ENCODE measurements around the gene GNAT2. TPM values are rescaled to one million over a fixed set of nuclear protein-coding genes. Genes with fewer than 3 reads are reported as not detected.

The GNAT2 gene
- total RNA-seq, 1 experiment from 2014 or later, result 0.11 TPM

DNA sequence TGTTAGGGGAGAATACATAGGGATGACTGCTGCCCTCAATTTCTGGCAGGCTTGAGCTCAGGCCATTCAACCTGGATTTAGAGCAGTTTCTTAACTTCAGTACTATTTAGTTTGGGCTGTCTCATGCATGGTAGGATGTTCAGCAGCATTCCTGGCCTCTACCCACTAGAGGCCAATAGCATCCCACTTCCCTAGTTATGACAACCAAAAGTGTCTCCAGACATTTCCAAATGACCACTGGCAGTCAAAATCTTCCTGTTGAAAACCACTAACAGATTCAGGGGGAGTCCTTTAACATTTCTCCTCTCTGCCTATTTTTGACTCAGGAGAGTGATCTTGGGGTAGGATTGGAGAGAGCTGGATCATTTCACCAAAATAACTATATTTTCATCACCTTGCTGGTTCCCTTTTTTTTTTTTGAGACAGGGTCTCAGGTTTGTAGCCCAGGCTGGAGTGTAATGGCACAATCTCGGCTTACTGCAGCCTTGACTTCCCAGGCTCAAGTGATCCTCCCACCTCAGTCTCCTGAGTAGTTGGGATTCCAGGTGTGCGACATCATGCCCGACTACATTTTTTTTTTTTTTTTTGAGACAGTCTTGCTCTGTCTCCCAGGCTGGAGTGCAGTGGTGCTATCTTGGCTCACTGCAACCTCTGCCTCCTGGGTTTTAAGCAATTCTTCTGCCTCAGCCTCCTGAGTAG is 8.7 kb downstream of the GNAT2 start:
- peak; percentile 53 for DNase-seq (ENCODE audit: low read depth)

DNA sequence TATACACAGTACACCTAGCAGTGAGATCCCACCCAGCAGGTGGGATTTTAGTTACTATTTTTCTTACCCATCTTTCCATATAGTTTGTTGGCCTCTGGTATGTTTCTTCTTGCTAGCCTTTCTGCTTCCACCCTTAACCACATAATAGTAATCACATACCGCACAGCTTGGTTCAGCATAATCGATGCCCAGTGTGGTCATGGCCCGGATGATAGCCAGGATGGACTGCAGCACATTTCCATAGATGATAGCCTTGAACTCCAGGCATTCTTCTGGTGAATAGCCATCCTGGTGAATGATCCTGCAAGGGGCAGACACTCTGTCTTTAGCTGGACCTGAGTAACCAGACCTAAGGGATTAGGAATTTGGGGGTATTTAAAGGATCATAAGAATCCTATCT is 9.5 kb downstream of the GNAT2 start:
- DNase-seq (ENCODE audit: low read depth), result no peak

DNA sequence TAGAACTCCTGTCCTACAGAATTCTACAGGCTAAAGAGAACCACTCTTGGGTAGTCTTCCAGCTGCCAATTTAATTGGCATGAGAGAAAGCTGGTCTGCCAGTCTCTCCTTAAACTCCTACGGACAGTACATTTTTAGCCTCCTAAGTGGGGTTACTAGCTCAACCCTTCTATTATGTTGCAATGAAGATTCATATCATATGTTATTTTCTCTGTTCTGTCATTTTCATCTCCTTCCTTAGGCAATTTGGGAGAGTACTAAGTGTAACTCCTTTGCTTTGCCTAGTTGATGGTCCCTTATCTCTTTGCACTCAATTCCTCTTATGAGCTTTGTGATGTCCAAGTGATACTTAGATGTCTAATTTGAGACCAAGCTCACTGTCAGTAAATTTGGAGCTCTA is 14.0 kb downstream of the GNAT2 start:
- no peak for DNase-seq (ENCODE audit: low read depth)

DNA sequence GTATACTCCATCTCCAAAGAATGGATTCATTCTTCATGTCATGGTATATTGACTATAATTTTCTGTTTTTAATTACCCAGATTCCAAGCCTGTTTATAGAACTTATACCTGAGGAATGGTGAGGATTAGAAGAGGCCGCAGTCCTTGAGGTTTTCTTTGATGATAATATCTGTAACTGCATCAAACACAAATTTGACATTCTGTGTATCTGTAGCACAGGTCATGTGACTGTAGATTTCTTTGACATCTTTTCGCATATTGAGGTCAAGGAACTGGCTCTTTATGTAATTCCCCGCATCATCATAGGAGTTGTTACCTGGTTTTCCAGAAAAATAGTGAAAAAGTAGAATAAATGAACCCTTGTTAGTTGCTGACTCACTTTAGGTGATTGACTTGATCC is 16.2 kb downstream of the GNAT2 start:
- no peak for DNase-seq (ENCODE audit: low read depth)

DNA sequence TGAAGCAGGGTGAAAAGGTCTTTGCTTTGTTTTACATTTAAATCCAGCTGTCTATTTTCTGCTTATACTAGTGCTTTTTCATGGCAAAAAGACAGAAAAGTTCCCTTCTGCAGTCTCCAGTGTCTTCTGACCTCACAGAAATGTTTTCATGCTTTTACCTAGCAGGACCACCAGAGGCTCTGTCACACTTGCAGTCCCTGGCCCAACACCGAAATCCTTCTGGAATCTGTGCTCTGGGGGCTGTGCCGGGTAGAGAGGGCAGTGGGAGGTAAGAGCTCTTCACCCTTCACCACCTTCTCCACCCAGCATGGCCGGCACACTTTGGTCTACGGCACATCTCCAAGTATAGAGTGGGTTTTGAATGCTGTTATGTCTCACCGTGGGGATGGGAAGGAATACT is 20.8 kb downstream of the GNAT2 start:
- DNase-seq (ENCODE audit: low read depth), result no peak

DNA sequence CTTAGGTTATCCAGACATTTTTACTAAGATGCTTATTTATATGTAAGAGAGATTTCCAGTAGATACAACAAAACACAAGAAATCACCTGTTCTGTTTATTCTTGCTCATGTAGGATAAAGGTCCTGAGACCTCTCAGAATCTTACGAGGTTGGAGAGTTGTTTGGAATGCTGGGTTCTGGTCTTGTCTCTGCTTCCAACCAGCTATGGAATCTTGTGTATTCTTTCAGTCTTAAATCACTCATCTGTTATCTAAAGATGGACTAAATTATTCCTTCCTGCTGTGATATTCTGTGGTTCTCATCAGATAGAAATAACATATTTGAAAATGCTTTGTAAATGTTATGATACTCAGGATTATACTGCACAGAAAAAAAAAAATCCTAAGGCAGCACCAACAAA is 21.3 kb downstream of the GNAT2 start:
- no peak for DNase-seq (ENCODE audit: low read depth)

DNA sequence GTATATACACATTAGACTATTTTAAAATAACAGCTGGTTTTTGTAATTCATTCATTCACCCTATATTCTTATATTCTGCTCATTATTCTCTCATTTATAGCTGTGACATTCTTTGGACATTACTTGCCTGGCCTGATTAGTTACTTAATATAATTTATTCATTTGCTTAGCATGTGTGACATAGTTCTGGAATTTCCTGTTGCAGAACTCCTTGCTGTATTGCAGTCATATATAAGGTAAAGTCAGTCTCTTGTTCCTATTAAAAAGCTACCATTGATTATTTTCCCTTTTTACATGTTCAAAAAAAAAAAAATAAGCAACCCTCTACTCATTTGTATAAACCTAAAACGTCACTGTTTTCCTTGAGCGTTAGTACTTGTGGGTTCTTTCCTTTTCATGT is 23.9 kb downstream of the GNAT2 start:
- no peak for DNase-seq (ENCODE audit: low read depth)

DNA sequence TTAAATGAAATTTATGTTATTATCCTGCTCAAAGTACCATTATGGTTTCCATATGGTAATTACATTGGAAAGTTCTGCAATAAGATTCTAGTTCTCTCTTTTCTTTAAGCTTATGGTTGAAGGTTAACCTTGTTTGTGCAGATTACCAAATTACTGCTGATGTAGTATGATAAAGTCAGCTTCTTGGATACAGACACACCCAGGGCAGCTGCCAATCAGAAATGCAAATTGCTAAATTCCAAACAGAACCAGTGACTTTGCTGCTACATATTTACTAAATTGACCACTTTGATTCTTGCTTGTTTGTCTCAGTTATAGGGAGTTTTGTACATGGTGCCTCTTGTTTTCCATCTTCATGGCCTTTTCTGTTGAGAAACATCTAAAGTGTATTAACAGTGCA is 26.5 kb downstream of the GNAT2 start:
- no peak for DNase-seq (ENCODE audit: low read depth)

DNA sequence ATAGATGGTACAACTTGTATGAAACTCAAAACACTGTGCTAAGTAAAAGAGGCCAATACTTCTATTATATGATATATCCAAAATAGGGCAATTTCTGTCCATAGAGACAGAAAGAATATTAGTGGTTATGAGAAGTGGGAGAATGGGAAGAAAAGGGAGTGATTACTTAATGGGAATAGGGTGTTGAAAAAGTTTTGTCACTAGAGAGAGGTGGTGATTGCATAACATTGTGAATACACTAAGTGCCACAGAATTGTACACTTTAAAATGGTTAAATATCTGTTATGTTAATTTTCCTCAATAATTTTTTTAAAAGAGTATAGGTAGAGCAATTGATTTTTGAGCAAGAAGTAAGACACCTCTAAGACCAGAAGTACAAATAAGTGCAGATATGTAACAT is 29.7 kb downstream of the GNAT2 start:
- DNase-seq (ENCODE audit: low read depth), result no peak

DNA sequence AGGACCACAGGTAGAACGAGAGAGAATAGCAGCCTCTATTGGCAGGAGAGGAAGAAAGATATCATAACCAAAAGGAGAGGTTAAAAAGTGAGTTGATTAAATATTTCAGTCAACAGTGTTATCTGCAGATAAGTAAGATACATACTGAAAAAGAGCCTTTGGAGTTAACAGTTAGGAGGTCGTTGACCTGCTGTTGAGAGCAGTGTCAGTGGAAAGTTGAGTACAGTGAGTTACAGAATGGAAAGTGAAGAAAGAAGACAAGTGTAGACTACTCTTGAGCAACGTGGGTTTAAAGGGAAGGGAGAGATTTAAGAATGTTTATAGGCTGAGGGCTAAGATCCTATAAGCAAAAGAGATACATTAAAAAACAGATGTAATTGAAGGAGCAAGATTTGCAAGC is 30.2 kb downstream of the GNAT2 start:
- DNase-seq (ENCODE audit: low read depth), result no peak

DNA sequence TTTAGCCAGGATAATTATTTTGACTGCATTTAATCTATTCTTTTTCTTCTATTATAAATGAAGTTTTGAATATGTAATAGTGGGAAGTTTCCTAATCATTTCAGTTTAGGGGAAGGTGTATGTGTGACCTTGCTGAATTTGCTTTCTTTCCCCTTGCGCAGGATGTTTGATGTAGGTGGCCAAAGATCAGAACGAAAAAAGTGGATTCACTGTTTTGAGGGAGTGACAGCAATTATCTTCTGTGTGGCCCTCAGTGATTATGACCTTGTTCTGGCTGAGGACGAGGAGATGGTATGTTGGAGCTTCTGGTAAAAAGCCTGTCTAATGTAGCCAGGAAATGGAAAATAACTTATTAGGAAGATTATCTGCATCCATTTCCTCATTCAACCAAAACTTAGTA is 33.4 kb downstream of the GNAT2 start:
- no peak for DNase-seq (ENCODE audit: low read depth)

DNA sequence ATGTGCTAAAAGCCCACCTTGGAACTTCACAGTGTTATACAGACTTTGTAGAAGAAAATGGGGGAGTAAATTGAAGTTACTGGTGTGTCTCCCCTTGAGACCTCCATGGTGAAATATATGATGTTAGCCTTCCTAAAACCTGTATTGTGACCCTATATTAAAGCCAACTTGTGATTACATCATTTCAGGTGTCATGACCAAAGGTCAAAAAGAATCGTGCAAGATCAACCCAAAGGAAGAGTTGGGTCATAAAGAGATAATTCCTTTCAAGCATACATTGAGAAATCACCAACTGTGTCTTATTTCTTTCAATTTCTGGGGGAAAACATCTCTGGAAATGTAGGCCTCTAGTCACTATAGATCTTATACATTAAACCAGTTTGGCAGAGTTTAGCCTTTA is 34.6 kb downstream of the GNAT2 start:
- no peak for DNase-seq (ENCODE audit: low read depth)

DNA sequence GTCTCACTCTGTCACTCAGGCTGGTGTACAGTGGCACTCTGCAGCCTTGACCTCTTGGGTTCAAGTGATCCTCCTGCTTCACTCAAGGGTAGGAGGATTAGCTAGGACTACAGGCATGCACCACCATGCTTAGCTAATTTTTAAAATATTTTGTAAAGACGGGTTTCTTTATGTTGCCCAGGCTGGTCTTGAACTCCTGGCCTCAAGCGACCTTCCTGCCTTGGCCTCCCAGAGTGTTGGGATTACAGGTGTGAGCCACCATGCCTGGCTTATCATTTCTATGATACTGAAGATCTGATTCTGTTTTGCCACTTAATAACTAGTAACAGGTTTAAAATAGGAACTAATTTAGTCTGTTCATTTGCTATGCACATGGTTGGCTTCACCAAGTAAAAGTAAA is 37.4 kb downstream of the GNAT2 start:
- no peak for DNase-seq (ENCODE audit: low read depth)

DNA sequence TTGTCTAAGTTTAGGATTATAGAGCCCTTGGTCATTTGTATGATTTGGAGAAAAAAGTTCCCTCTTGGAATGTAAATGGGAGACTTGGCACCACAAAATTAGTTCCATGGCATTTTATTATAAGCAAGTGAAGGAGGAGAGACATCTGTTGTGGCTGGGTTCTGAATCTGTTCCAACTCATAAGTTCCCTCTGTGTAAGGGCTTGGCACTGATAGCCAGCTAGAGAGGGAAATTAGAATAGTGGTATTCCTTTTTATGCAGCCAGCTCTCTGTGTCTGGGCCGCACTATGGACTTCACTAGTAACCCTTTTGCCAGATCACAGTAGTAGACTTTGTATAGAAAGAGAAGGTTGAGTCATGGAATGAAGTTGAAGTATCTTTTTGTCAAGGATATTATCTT is 39.9 kb downstream of the GNAT2 start:
- DNase-seq (ENCODE audit: low read depth), result no peak

DNA sequence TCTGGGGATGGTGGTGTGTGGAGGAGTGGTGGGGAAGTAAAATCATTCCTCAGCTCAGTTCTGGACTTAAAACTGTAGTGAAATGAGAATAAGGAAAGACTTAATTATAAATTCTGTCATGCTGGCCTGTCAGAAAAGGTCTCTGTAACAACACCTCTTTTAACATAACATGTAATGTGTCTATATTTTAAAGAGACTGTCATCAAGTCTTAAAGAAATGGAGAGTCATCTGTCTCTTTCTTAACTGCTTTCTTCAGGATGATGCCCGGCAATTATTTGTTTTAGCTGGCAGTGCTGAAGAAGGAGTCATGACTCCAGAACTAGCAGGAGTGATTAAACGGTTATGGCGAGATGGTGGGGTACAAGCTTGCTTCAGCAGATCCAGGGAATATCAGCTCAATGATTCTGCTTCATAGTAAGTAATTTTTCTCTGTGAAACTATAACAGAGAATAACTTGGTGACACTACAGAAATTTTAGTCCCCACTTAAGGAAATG is 40.4 kb downstream of the GNAT2 start:
- DNase-seq (ENCODE audit: low read depth), result no peak

DNA sequence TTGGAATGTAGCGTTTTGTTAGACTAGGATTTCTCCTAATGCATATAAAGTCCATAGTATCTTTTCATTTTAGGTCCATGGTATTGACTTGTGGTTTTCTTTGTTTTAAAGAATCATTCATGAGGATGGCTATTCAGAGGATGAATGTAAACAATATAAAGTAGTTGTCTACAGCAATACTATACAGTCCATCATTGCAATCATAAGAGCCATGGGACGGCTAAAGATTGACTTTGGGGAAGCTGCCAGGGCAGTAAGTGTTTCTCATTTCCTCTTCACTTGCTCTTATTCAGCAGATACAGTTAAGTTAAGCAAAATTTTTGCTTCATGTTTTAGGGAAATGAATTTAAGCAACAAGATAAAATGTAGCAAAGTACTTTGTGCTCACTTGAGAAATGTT is 45.6 kb downstream of the GNAT2 start:
- no peak for DNase-seq (ENCODE audit: low read depth)

DNA sequence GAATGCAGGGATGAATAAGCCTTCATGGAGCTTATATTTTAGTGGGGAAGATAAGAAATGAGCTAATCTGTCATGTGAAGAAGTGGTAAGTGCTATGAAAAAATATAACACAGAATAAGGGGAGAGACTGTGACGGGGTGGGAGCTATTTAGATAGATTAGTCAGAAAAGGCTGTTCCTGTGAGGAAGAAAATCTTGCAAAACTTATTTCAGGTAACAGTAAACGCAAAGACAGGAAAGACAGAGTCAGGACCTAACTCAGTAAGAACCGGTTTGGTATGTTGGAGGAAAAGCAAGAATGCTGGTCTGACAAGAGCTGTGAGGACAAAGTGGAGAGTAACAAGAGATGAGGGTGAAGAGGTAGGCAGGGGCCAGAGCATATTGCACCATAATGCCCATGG is 49.0 kb downstream of the GNAT2 start:
- DNase-seq (ENCODE audit: low read depth), result no peak

DNA sequence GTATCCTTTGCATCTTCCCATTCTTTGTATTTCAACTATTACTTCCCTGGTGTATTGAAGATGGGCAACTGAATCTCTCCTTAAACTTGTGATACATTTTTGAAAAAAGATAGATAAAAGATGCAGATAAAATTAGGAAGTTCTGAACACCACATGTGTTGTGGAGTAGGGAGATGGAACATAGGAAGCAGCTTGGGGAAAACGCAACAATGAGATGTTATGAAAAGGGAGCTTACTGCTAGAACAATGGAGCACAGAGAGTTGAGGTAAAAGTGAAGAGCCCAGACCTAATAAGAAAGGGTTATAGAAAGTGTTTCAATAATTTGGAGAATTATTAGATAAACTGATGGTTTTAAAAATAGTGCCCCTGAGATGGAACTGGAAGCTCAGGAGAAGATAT is 50.1 kb downstream of the GNAT2 start:
- no peak for DNase-seq (ENCODE audit: low read depth)

DNA sequence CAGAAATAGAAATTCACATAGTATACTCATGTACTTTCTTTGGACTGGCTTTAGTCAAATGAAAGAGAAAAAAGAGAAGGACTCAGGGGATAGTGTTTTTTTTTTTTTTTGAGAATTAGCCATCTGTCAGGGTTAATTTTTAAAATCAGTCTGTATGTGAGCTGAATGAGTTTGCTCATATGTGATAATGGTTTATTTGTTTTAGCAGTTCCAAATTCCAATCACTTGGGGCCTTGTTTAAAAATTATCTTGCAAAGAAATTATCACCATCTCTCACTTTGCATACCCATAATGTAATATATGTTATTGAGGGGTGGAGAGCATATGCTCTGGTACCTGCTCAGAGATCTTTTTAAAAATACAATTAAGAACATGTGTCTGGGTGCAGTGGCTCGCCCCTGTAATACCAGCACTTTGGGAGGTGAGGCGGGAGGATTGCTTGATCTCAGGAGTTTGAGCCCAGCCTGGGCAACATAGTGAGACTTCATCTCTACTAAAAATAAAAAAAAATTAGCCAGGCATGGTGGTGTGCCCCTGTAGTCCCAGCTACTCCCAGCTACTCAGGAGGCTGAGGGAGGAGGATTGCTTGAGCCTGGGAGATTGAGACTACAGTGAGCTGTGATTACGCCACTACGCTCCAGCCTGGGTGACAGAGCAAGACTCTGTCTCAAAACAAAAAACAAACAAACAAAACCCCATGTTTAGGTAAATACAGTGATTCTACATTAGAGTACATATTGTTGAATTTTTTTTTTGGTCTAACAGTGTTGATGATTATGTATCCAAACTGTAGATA is 51.3 kb downstream of the GNAT2 start:
- no peak for DNase-seq (ENCODE audit: low read depth)

DNA sequence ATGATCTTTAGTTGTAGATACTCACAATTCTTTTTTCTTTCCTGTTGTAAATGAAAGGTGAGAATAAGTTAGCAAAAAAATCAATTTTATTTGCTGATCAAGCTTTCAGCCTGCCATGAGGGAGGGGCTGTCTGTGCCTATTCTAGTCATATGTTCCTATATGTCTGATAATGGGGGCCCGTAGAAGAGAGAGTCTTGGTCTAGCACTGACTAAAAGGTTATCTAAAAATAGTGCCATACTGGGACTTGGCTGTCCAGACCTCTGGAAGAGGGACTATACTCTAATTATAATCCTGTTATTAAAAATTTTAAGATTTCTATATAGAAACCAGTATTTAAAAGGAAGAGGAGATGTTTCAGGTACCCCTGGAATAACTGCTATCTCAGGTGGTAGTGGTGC is 52.4 kb downstream of the GNAT2 start:
- no peak for DNase-seq (ENCODE audit: low read depth)

DNA sequence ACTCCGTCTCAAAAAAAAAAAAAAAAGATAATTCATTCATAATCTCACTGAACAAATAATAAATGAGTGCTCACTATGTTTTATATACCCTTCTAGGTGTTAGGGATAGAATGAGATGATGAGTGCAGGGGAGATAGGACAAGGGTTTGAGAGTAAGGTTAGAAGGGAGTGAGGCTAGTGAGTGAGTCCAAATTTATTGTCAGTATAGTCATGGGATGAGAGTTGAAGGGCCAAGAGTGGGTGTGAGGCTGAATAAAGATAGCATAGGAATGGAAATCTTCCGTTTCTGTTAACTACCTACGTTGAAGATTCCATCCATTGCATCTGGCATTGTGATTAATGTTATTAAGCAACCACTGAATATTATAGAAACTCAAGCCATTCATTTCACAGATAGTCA is 54.2 kb downstream of the GNAT2 start:
- DNase-seq (ENCODE audit: low read depth), result no peak

DNA sequence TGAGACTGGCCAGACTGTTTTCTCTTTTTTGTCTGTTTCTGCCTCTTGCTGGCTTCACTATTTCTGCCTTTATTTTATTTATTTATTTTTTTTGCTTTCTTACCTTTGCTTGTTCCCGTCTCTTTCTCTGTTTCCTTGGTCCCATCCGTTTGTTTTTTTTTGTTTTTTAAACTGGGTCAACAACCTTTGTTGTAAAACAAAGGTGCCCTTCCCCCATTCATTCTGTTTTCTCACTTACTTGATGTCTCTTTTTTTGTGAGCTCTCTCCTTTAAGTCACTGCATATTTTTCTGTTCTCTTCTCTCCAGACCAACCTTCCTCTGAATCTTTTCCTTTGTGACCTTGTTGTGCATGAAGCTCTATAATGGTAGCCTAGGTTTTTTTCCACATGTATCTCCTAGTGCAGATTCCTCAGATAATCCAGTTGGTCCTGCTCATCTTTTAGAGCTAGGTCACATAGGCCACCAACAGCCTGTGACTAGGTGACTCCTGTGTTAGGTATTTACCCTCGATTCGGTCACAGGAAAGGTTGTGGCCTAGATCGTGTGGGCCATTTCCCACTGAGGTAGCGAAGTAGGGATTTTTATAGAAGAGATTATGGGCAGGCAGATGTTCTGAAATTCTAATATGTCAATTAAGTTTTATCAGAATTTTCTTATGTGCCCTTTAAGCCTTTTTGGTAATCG is 55.1 kb downstream of the GNAT2 start:
- no peak for DNase-seq (ENCODE audit: low read depth)

DNA sequence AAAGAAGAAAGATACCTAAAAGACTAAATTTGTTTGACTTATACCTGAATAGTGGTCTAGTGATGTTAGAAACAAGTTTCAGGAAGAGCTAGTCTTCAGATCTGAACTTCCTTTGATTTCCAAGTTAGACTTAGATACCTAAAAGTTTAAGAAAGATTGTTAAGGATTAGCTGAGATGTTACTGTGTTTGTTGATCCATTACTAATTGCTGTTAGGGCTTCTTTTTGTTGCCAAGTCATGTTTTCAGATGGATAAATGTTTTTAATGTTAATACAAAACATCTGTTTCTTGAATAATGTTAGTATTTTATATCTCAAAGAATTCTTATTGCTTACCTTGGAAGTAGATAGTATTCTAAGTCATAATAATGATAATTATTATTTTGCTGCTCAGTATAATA is 59.4 kb downstream of the GNAT2 start:
- no peak for DNase-seq (ENCODE audit: low read depth)

Data from Daoy (cell line).